HG02981 (cell line): Measurements from ENCODE around the gene FAM209A.
"Not testable (repeated sequence)": the region's sequence is repeated elsewhere in the genome, so short reads cannot be mapped to it uniquely, and the experiment has no call there.

Source experiments
- ATAC-seq: cut with Tn5 transposase; IDR thresholded peaks from one replicate; pipeline ENCODE4 v1.9.1; 2021; ENCODE audit warnings: mild to moderate bottlenecking, moderate library complexity; ENCODE audit not compliant: unreplicated experiment

FAM209A gene, protein sequence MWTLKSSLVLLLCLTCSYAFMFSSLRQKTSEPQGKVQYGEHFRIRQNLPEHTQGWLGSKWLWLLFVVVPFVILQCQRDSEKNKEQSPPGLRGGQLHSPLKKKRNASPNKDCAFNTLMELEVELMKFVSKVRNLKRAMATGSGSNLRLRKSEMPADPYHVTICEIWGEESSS

DNA sequence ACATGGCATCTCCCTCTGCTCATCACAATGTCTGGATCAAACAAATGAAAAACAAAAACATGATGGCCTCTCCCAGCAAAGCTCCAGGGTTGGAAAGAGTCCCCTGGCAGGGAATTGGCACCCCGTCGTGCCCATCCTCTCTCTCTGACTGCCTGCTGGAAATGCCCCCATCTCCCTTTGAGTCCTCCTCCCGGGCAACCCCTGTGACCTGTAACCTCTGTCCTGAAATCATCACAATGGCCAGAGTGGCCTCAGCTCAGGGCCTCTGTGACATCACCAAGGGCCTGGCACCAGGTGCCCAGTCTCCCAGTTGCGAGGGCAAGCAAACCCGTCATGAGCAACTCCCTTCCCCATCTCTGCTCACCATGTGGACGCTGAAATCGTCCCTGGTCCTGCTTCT lies at the start of gene FAM209A:
TSS of gene FAM209A (plus strand) at position 301 of the 400 bp plus-strand sequence. CDS start at position 366, 65 bp downstream.
- not testable (repeated sequence) for ATAC-seq

DNA sequence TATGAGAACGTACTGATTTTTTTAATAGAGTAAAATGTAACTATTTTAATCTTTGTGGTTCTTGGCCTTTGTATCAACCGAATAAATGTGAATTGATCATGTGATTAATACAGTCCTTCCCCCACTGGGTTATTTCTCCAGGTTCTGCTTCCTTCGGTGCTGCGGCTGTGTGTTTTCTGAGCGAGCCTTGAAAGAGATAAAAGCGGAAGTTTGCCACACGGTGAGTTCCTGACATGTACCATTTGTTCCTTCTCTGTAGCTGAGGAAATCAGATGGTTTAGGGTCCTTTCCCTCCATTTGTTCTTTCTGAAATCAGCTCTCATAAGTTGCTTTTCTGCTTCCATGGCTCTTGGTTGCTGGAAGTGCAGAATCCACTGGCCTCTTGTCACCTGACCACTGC lies 40.6 kb upstream of the FAM209A start:
- ATAC-seq: no peak

DNA sequence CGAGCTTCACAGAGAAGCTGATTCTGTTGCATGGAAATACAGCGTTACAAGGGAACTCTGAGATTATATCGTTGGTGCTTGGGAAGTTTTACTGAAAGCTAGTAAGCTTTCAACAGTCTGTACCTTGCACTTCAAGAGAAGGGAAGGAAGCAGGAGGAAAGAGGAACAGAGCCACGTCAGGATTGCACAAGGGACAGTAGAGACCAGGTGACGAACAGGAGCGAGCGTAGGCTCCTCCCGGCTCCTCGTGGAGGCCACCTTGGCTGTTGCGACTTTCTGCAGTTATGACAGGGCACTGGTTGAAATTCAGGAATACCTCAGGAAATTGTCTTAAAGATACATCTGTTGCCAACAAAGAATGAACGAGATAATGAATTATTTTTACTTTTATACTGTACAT lies 37.3 kb upstream of the FAM209A start:
- ATAC-seq: no peak

GRCh38 chr20:56488566-56488965 lies 36.0 kb upstream of the FAM209A start:
- no peak for ATAC-seq

GRCh38 chr20:56501116-56501515 lies 23.4 kb upstream of the FAM209A start:
- no peak for ATAC-seq

GRCh38 chr20:56503916-56504315 lies 20.6 kb upstream of the FAM209A start:
- no peak for ATAC-seq

GRCh38 chr20:56504373-56505005 lies 20.1 kb upstream of the FAM209A start:
- ATAC-seq: no peak

DNA sequence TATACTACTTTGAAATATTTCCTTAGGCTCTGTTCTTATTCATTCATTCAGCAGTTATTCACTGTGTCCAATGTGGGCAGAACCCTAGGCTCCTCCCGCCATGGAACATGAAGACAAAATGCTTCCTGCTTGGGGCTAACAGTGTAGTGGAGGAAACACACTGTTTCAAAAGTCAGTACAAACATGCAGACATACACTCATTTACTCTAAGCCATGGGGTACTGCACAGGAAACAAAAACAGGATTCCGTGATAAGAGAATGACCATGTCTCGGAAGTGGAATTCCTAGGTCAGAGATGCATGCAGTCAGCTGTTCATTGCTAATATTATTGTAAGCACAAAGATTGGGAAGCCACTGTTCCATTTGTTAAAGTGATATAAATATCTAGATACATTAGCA lies 18.4 kb upstream of the FAM209A start:
- ATAC-seq: no peak

- no peak for ATAC-seq
These were observed 12.6 kb upstream of the FAM209A start for GRCh38 chr20:56511926-56512325.

- no peak for ATAC-seq
These were observed 11.1 kb upstream of the FAM209A start for GRCh38 chr20:56513161-56514150.

DNA sequence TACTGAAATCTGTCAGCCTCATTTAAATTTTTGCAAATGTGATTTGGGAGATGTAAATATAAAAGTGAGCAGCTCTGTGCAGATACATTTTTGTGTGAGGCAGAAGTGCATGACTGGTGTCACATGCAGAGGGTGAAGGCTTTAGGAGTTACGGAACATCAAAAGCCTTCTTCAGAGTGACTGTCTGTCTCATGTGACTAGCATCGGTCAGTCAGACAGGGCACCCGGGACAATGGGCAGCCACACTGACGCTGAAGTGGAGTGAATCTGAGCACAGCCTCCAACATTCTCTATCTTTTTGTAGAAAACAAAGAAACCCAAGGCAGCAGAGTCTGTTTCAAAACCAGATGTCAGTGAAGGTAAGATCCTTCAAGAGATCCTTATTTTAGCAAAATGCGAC lies 7.9 kb upstream of the FAM209A start:
- no peak for ATAC-seq

- no peak for ATAC-seq
These were observed 7.3 kb upstream of the FAM209A start for GRCh38 chr20:56517211-56517610.

DNA sequence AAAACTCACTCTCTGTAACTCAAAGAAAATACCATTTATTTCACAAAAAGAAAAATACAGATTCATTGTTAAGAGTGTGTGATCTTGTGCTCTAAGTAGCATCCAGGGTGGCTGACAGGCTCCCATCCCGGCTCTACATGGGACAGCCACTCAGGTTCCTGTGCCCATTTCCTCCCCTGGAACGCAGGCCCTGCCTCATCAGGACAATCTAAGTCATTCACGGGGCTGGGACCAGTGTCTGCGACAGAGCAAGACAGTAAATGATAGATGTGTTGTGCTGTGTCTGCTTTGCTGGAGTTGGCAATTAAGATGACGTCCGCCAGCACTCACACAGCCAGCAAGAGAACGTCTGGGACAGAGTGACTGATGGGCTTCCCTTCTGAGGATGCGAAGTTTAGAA lies 6.9 kb upstream of the FAM209A start:
- ATAC-seq: no peak

DNA sequence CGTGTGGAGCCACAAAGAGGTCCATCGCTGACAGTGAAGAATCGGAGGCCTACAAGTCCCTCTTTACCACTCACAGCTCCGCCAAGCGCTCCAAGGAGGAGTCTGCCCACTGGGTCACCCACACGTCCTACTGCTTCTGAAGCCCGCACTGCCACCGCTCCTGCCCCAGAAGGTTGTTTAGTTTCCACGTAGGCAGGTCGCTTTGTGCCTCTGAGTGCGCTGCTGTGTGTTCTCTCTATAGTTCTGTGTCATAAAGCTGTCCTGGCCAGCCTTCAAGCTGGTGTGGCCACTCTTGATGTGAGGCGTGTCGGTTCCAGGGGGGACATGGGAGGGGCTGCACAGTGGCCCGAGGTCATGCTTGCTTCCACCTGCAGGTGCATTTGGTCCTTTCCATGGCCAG lies 6.4 kb upstream of the FAM209A start:
- no peak for ATAC-seq

DNA sequence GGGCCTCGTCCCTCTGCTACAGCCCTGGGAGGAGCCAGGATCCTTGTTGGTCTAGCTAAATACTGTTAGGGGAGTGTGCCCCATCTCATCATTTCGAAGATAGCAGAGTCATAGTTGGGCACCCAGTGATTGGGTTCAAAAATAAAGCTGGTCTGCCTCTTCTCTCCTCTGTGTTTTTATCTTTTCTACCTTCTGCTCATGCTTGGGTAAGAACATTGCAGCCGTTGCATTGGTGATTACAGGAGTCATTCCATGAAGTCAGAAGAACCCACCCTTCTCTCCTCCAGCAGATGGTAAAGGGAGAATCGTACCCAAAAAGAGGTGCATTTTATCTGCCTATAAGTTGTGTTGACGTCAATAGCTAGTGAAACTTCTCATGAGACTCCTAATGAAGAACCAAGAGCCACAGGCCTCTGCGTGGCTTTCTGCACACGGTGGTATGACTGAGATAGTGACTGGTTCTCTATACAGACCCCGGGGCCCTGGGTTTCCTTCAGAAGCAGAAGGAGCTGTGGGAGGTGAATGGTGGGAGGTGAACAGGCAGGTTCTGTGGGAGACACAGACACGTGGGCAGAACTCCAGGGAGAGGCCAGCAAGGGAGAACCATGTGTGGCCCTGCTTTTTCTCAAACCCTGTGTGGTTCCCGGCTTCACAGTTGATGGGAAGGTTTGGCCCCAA lies 5.7 kb upstream of the FAM209A start:
- no peak for ATAC-seq

GRCh38 chr20:56519551-56519950 lies 5.0 kb upstream of the FAM209A start:
- ATAC-seq: no peak

DNA sequence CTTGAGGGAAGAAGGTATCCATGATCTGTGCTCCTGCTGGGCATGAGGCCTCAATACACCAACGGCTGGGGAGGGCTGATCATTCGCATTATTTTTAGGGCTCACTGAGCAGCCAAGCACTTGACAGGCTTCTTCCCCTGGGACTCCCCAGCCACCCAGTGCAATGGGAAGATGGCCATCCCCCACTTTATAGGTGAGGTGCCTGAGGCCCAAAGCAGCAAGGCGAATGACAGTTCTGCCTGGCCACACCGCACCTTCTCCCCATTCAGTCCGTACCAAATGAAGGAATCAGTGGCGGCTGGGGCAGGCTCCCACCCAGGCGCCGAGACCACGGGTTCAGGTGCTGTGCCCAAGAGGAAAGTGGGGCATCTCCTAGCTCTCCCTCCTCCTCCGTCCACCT lies 4.4 kb upstream of the FAM209A start:
- ATAC-seq: no peak

DNA sequence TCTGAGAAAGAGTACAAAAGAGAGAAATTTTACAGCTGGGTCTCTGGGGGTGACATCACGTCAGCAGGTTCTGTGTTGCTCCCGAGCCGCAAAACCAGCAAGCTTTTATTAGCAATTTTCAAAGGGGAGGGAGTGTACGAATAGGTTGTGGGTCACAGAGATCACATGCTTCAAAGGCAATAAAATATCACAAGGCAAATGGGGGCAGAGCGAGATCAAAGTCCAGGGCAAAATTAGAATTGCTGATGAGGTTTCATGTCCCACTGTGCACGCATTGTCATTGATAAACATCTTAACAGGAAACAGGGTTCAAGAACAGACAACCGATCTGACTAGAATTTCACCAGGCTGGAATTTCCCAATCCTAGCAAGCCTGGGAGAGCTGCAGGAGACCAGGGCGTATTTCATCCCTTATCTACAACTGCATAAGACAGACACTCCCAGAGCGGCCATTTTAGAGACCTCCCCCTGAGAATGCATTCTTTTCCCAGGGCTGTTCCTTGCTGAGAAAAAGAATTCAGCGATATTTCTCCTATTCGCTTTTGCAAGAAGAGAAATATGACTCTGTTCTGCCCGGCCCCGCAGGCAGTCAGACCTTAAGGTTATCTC lies 3.7 kb upstream of the FAM209A start:
- not testable (repeated sequence) for ATAC-seq

GRCh38 chr20:56522311-56522710 lies 2.2 kb upstream of the FAM209A start:
- no peak for ATAC-seq

DNA sequence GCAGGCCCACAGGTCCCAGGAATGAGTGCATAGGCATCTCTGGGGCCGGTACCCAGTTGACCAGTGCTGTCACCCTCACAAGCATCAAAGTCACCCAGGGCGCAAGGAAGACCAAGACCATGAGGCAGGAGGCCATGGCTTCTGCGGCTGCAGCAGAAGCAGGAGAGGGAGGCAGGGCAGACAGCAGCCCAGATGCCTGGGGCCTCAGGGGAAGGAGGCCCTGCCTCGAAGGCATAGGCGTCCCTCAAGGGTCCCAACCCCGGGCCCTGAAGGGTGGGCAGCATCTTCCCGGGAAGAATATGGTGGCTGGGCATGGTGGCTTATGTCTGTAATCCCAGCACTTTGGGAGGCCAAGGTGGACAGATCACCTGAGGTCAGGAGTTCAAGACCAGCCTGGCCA lies 3.0 kb downstream of the FAM209A start:
- ATAC-seq: no peak

GRCh38 chr20:56532946-56533345 lies 8.4 kb downstream of the FAM209A start, which contains the start of gene FAM209B:
Gene FAM209B, plus strand, starts transcription at chr20:56533246. Its CDS starts 96 bp downstream, at chr20:56533342.
- ATAC-seq: not testable (repeated sequence)
